ENCODE data around the gene OR6C6. TPM values are rescaled to one million over a fixed set of nuclear protein-coding genes. Genes with fewer than 3 reads are reported as not detected.
"Not testable (repeated sequence)": the region's sequence is repeated elsewhere in the genome, so short reads cannot be mapped to it uniquely, and the experiment has no call there.

Gene OR6C6
- total RNA-seq (2014; rRNA removed; shearing (Covaris generic)), result not detected in 2 replicates
- not detected in 2 replicates for polyA plus RNA-seq (2015; cell fraction: cytosol; rRNA removed)
- polyA plus RNA-seq (2015; cell fraction: nucleus; rRNA removed), result not detected in 2 replicates

GRCh38 chr12:55296469-55296868 lies at the start of gene OR6C6:
OR6C6 (minus strand) TSS chr12:55296569; CDS start chr12:55295232, 1,337 bp downstream.
- DNase-seq (ENCODE audit: low read depth, low spot score), result no peak
- in situ Hi-C loops (cut with HindIII; ENCODE audit: low pct_unique_long_range_greater_than_20kb, low sequenced_read_pairs), result no loop called here

GRCh38 chr12:55336002-55336401 lies 39.6 kb upstream of the OR6C6 start:
- in situ Hi-C loops (cut with HindIII; ENCODE audit: low pct_unique_long_range_greater_than_20kb, low sequenced_read_pairs), result no loop called here
- DNase-seq (ENCODE audit: low read depth, low spot score), result no peak

- no peak for DNase-seq (ENCODE audit: low read depth, low spot score)
- in situ Hi-C loops (cut with HindIII; ENCODE audit: low pct_unique_long_range_greater_than_20kb, low sequenced_read_pairs), result no loop called here
These were observed 34.1 kb upstream of the OR6C6 start, which contains the start of gene OR6C3 for GRCh38 chr12:55330446-55330845. OR6C3 (plus strand) TSS chr12:55330746; CDS start chr12:55331701, 955 bp downstream.

- DNase-seq (ENCODE audit: low read depth, low spot score); in situ Hi-C loops (cut with HindIII; ENCODE audit: low pct_unique_long_range_greater_than_20kb, low sequenced_read_pairs): not testable (repeated sequence)
These were observed 29.4 kb upstream of the OR6C6 start for GRCh38 chr12:55325801-55326200.

- in situ Hi-C loops (cut with HindIII; ENCODE audit: low pct_unique_long_range_greater_than_20kb, low sequenced_read_pairs), result no loop called here
- DNase-seq (ENCODE audit: low read depth, low spot score), result no peak
These were observed 23.8 kb upstream of the OR6C6 start for GRCh38 chr12:55320201-55320600.

GRCh38 chr12:55314043-55314442 lies 17.7 kb upstream of the OR6C6 start, which contains the start of gene OR6C1:
OR6C1 (plus strand) TSS chr12:55314343; CDS start chr12:55320600, 6,257 bp downstream.
- in situ Hi-C loops (cut with HindIII; ENCODE audit: low pct_unique_long_range_greater_than_20kb, low sequenced_read_pairs), result no loop called here
- no peak for DNase-seq (ENCODE audit: low read depth, low spot score)

GRCh38 chr12:55289999-55290398 lies 6.4 kb downstream of the OR6C6 start:
- in situ Hi-C loops (cut with HindIII; ENCODE audit: low pct_unique_long_range_greater_than_20kb, low sequenced_read_pairs), result no loop called here
- DNase-seq (ENCODE audit: low read depth, low spot score), result no peak

- in situ Hi-C loops (cut with HindIII; ENCODE audit: low pct_unique_long_range_greater_than_20kb, low sequenced_read_pairs), result no loop called here
- peak; percentile 94 for DNase-seq (ENCODE audit: low read depth, low spot score)
These were observed 15.4 kb downstream of the OR6C6 start for GRCh38 chr12:55280991-55281390.

- no peak for DNase-seq (ENCODE audit: low read depth, low spot score)
- in situ Hi-C loops (cut with HindIII; ENCODE audit: low pct_unique_long_range_greater_than_20kb, low sequenced_read_pairs), result no loop called here
These were observed 38.1 kb downstream of the OR6C6 start for GRCh38 chr12:55258303-55258702.

- no peak for DNase-seq (ENCODE audit: low read depth, low spot score)
- in situ Hi-C loops (cut with HindIII; ENCODE audit: low pct_unique_long_range_greater_than_20kb, low sequenced_read_pairs), result no loop called here
These were observed 39.5 kb downstream of the OR6C6 start for GRCh38 chr12:55256831-55257230.

- in situ Hi-C loops (cut with HindIII; ENCODE audit: low pct_unique_long_range_greater_than_20kb, low sequenced_read_pairs), result no loop called here
- no peak for DNase-seq (ENCODE audit: low read depth, low spot score)
These were observed 43.1 kb downstream of the OR6C6 start for GRCh38 chr12:55253281-55253680.

GRCh38 chr12:55250944-55251343 lies 45.4 kb downstream of the OR6C6 start:
- no peak for DNase-seq (ENCODE audit: low read depth, low spot score)
- in situ Hi-C loops (cut with HindIII; ENCODE audit: low pct_unique_long_range_greater_than_20kb, low sequenced_read_pairs), result no loop called here

GRCh38 chr12:55246159-55246558 lies 50.2 kb downstream of the OR6C6 start:
- in situ Hi-C loops (cut with HindIII; ENCODE audit: low pct_unique_long_range_greater_than_20kb, low sequenced_read_pairs), result no loop called here
- no peak for DNase-seq (ENCODE audit: low read depth, low spot score)

- DNase-seq (ENCODE audit: low read depth, low spot score), result no peak
These were observed 52.1 kb downstream of the OR6C6 start, which contains the start of gene OR6C74 for GRCh38 chr12:55244309-55244708. OR6C74 (plus strand) TSS chr12:55244609; CDS start chr12:55247288, 2,679 bp downstream.

More at GRCh38 chr12:55244309-55244708, 52.1 kb downstream of the OR6C6 start, which contains the start of gene OR6C74:
- in situ Hi-C loops (cut with HindIII; ENCODE audit: low pct_unique_long_range_greater_than_20kb, low sequenced_read_pairs), result no loop called here

Other genes starting within 250 kb of the OR6C6 start
- gene OR9K2, start 170.2 kb downstream of the OR6C6 start, total RNA-seq (2014; rRNA removed; shearing (Covaris generic)), result not detected in 2 replicates
- gene OR10A7, start 75.5 kb downstream of the OR6C6 start, total RNA-seq (2014; rRNA removed; shearing (Covaris generic)), result not detected in 2 replicates
- not detected in 2 replicates for gene OR6C74, start 52.0 kb downstream of the OR6C6 start, total RNA-seq (2014; rRNA removed; shearing (Covaris generic))
- not detected in 2 replicates for gene OR6C1, start 17.8 kb upstream of the OR6C6 start, total RNA-seq (2014; rRNA removed; shearing (Covaris generic))
- gene OR6C3, start 34.2 kb upstream of the OR6C6 start, total RNA-seq (2014; rRNA removed; shearing (Covaris generic)), result not detected in 2 replicates
- not detected in 2 replicates for gene OR6C75, start 66.4 kb upstream of the OR6C6 start, total RNA-seq (2014; rRNA removed; shearing (Covaris generic))
- gene OR6C65, start 104.0 kb upstream of the OR6C6 start, total RNA-seq (2014; rRNA removed; shearing (Covaris generic)), result not detected in 2 replicates
- gene OR6C76, start 129.7 kb upstream of the OR6C6 start, total RNA-seq (2014; rRNA removed; shearing (Covaris generic)), result not detected in 2 replicates
- not detected in 2 replicates for gene OR6C2, start 147.5 kb upstream of the OR6C6 start, total RNA-seq (2014; rRNA removed; shearing (Covaris generic))
- not detected in 2 replicates for gene OR6C70, start 173.6 kb upstream of the OR6C6 start, total RNA-seq (2014; rRNA removed; shearing (Covaris generic))
- not detected in 2 replicates for gene OR6C68, start 195.8 kb upstream of the OR6C6 start, total RNA-seq (2014; rRNA removed; shearing (Covaris generic))

Measured in SK-MEL-5 (cell line).